GM19452 (cell line): Measurements from ENCODE around the gene FAM219A.
"Not testable (repeated sequence)": the region's sequence is repeated elsewhere in the genome, so short reads cannot be mapped to it uniquely, and the experiment has no call there.

ENCODE experiments used
- ATAC-seq: cut with Tn5 transposase; IDR thresholded peaks from one replicate; pipeline ENCODE4 v1.9.1; 2021; ENCODE audit not compliant: unreplicated experiment

Gene FAM219A

DNA sequence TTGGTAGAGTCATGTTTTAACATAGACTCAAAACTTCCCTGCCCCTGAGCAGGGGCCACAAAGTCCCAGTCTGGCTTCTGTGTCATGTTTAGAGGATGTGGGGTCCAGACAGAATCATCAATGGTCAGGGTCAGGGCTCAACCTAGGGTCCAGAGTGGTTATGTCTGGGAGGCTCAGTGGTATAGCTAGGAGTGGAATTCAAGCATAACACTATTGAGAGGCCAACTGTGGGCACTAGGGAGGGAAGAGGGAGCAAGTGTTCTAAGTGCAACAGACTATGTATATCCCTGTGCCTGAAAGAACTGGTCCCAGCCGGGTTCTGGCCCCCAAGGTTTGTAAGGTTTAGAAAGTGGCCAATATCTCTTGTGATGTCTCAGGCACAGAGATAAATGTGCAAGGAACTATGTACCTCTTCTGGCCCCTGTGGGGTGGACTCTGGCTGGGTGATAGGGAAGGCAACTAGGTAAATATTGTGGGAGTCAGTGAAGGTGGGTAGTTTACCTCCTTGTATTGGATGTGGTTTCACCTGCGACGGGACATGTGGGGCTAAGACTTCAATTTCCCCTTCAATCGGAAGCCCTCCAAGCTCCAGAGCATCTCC is 95.7 kb downstream of the FAM219A start:
- ATAC-seq: no peak

- not testable (repeated sequence) for ATAC-seq
Observed at GRCh38 chr9:34352957-34353356, 105.4 kb downstream of the FAM219A start.

GRCh38 chr9:34352122-34352652 is 106.2 kb downstream of the FAM219A start:
- ATAC-seq: not testable (repeated sequence)

GRCh38 chr9:34349324-34349723 is 109.0 kb downstream of the FAM219A start:
- ATAC-seq: no peak
